OCI-LY1 (cell line): ENCODE data around the gene NABP2.

Experiments
- EZH2 ChIP-seq: fragments of 200-600 bp; sonication (generic), shearing (Covaris generic); IDR thresholded peaks from 2 replicates; pipeline ENCODE4 v1.8.0; 2017; ENCODE audit warnings: borderline replicate concordance, mixed run types, mild to moderate bottlenecking, antibody characterized with exemption, low read length, moderate library complexity, mixed read lengths
- TF ChIP-seq, protein P1 (sequence below): fragments of 200-600 bp; sonication (generic), shearing (Covaris generic); IDR thresholded peaks from 2 replicates; pipeline ENCODE4 v1.5.1; 2017; ENCODE audit warnings: mild to moderate bottlenecking, antibody characterized with exemption, low read length, moderate library complexity, mixed read lengths

DNA sequence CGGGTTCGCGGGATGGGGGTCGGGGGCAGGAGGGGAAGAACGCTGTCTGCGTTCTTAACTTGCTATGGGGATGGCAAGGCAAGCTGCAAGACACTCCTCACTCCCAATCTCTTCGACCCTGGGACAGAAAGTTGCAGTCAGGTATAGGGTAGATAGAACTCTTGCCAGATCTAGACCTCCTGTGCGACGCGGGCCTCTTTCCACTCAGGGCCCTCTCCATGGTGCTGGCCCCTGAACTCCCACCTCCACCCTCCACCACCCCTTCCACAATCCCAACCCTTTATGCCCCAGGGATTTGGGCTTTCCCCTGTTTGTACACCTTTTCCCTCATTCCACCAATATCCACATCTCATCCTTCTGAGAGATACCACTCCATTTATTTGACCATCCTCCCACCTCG, 812 bp downstream of the NABP2 start:
- TF ChIP-seq, protein P1, sequence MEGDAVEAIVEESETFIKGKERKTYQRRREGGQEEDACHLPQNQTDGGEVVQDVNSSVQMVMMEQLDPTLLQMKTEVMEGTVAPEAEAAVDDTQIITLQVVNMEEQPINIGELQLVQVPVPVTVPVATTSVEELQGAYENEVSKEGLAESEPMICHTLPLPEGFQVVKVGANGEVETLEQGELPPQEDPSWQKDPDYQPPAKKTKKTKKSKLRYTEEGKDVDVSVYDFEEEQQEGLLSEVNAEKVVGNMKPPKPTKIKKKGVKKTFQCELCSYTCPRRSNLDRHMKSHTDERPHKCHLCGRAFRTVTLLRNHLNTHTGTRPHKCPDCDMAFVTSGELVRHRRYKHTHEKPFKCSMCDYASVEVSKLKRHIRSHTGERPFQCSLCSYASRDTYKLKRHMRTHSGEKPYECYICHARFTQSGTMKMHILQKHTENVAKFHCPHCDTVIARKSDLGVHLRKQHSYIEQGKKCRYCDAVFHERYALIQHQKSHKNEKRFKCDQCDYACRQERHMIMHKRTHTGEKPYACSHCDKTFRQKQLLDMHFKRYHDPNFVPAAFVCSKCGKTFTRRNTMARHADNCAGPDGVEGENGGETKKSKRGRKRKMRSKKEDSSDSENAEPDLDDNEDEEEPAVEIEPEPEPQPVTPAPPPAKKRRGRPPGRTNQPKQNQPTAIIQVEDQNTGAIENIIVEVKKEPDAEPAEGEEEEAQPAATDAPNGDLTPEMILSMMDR, result no peak
- no peak for TF ChIP-seq EZH2
